Fibroblast of lung (primary cell): ENCODE results near the gene PTPN23. TPM values are rescaled to one million over a fixed set of nuclear protein-coding genes. Genes with fewer than 3 reads are reported as not detected.

Source experiments
- DNase-seq, 2 donors: peaks; one replicate each; pipeline versions ENCODE4 v3.0.0 to v3.0.0-alpha.2; 2010; ENCODE audit warnings: low read depth in 2 of 2
- H2AFZ ChIP-seq: 2 replicates; pipeline ENCODE4 v1.5.1; 2012; ENCODE audit warnings: low read length, control low read depth, inconsistent platforms
- H3K27ac ChIP-seq: 2 replicates; pipeline ENCODE4 v1.5.1; 2011; ENCODE audit warnings: low read length, control low read depth; ENCODE audit not compliant: insufficient read depth
- H3K27me3 ChIP-seq: 2 replicates; pipeline ENCODE4 v1.5.1; 2011; ENCODE audit warnings: mild to moderate bottlenecking, low read length; ENCODE audit not compliant: control insufficient read depth, insufficient read depth
- H3K36me3 ChIP-seq: 2 replicates; pipeline ENCODE4 v1.5.1; 2011; ENCODE audit warnings: low read length; ENCODE audit not compliant: control insufficient read depth, insufficient read depth
- H3K4me1 ChIP-seq: 2 replicates; pipeline ENCODE4 v1.5.1; 2011; ENCODE audit warnings: low read length; ENCODE audit not compliant: control insufficient read depth, insufficient read depth; ENCODE audit errors: extremely low read depth
- H3K4me2 ChIP-seq: 2 replicates; pipeline ENCODE4 v1.5.1; 2011; ENCODE audit warnings: low read length, control low read depth; ENCODE audit not compliant: insufficient read depth; ENCODE audit errors: extremely low read depth
- H3K4me3 ChIP-seq, 4 experiments: fragments of 200-600 bp in 1 of 4; sonication (generic) in 1 of 4; replicated peaks in 1 of 4; 2 replicates each; pipeline ENCODE4 v1.5.1; 2011 to 2016; ENCODE audit warnings: low read length in 4 of 4, low read depth in 3 of 4, mild to moderate bottlenecking in 3 of 4, control low read depth in 2 of 4, inconsistent platforms in 1 of 4, mixed read lengths in 1 of 4; ENCODE audit not compliant: insufficient read depth in 1 of 4; ENCODE audit errors: control extremely low read depth in 1 of 4
- H3K79me2 ChIP-seq: 2 replicates; pipeline ENCODE4 v1.5.1; 2012; ENCODE audit warnings: mild to moderate bottlenecking, low read length, inconsistent platforms; ENCODE audit not compliant: control insufficient read depth, insufficient read depth
- H3K9ac ChIP-seq: 2 replicates; pipeline ENCODE4 v1.5.1; 2011; ENCODE audit warnings: mild to moderate bottlenecking, low read length, control low read depth; ENCODE audit not compliant: insufficient read depth
- H3K9me3 ChIP-seq: 2 replicates; pipeline ENCODE4 v1.5.1; 2012; ENCODE audit warnings: low read depth, low read length; ENCODE audit not compliant: control insufficient read depth, insufficient read depth
- H4K20me1 ChIP-seq: 2 replicates; pipeline ENCODE4 v1.5.1; 2011; ENCODE audit warnings: low read length; ENCODE audit not compliant: control insufficient read depth, insufficient read depth; ENCODE audit errors: extremely low read depth
- EZH2 ChIP-seq: IDR thresholded peaks from 2 replicates; pipeline ENCODE4 v1.5.1; 2012; ENCODE audit warnings: low read length, control low read depth, mild to moderate bottlenecking; ENCODE audit errors: missing control alignments
- polyA plus RNA-seq, 2 donors: library from polyadenylated mRNA; depleted of rRNA in 1 of 2; stranded (reverse) in 1 of 2; unstranded in 1 of 2; fragments of >200 nt; gene quantifications; 2 replicates each; pipeline ENCODE4 v1.2.1, GENCODE V29; 2011 to 2012; ENCODE audit warnings: missing spikeins in 1 of 2
- total RNA-seq: library from RNA; depleted of rRNA; stranded (reverse); fragments of >200 nt; gene quantifications from 2 replicates; pipeline ENCODE4 v1.2.1, GENCODE V29; 2014
- TF ChIP-seq, protein P1 (sequence below), 2 donors: IDR thresholded peaks in 1 of 2; conservative IDR thresholded peaks in 1 of 2; 1 replicate in 1 of 2; 2 replicates in 1 of 2; pipeline ENCODE4 v1.5.1; 2011 to 2012; ENCODE audit warnings: low read length in 2 of 2, control low read depth in 1 of 2, inconsistent platforms in 1 of 2, low read depth in 1 of 2, mild to moderate bottlenecking in 1 of 2

PTPN23 gene
- total and polyA plus RNA-seq, 2 donors (not counting 1 experiment from before 2014, with no cell fraction given): 1.5 to 19.7 TPM

DNA sequence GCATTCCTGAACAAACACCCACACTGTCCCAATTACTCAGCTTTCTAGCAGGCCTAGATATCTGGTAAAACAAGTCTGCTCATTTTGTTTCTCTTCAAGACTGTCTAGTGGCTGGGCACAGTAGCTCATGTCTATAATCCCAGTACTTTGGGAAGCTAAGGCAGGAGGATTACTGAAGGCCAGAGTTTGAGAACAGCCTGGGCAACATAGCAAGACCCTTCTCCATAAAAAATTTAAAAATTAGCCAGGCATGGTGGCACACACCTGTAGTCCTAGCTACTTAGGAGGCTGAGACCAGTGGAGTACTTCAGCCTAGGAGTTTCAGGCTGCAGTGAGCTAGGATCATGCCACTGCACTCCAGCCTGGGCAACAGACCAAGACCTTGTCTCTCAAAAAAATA is 6.2 kb upstream of the PTPN23 start:
- DNase-seq: no peak
- H3K9me3 ChIP-seq: no peaks in the 10 kb centered on the region
- H3K27me3 ChIP-seq: no peaks in the 10 kb centered on the region
- no peaks in the 10 kb centered on the region for H3K36me3 ChIP-seq
- no peaks in the 10 kb centered on the region for H4K20me1 ChIP-seq
- H2AFZ ChIP-seq: no peak overlapping the region
- H3K9ac ChIP-seq: no peak overlapping the region
- H3K27ac ChIP-seq: no peak overlapping the region
- no peak overlapping the region for H3K4me3 ChIP-seq
- peaks cover 2% of the 10 kb centered on the region for H3K4me1 ChIP-seq
- no peak overlapping the region for H3K4me2 ChIP-seq
- peaks cover 2% of the 10 kb centered on the region for H3K79me2 ChIP-seq
- TF ChIP-seq, protein P1, sequence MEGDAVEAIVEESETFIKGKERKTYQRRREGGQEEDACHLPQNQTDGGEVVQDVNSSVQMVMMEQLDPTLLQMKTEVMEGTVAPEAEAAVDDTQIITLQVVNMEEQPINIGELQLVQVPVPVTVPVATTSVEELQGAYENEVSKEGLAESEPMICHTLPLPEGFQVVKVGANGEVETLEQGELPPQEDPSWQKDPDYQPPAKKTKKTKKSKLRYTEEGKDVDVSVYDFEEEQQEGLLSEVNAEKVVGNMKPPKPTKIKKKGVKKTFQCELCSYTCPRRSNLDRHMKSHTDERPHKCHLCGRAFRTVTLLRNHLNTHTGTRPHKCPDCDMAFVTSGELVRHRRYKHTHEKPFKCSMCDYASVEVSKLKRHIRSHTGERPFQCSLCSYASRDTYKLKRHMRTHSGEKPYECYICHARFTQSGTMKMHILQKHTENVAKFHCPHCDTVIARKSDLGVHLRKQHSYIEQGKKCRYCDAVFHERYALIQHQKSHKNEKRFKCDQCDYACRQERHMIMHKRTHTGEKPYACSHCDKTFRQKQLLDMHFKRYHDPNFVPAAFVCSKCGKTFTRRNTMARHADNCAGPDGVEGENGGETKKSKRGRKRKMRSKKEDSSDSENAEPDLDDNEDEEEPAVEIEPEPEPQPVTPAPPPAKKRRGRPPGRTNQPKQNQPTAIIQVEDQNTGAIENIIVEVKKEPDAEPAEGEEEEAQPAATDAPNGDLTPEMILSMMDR (conservative IDR thresholded peaks at IDR 0.05 in 1 of 2, IDR thresholded peaks at IDR 0.05 in 1 of 2; ENCODE audit: low read depth in 1 of 2, low read length in 2 of 2): no peak
- no peak for TF ChIP-seq EZH2

DNA sequence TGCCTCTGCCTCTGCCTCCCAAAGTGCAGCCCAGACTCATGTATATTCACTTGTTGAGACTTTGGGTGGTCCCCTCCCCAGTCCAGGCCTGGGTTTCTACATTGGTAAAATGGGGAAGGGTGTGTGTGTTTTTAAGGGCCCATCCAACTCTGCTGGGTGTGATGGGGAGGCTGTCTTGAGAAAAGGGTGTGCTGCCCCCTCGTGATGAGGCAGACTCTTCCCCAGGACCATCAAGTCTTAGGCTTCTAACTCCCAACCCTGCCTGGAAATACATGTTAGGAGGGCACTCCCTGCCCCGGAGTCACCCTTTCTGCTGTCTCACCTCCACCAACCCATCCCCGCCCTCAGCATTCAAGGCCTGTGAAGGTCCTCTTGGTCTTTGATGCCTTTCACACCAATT is 4.4 kb upstream of the PTPN23 start:
- TF ChIP-seq, protein P1 (conservative IDR thresholded peaks at IDR 0.05 in 1 of 2, IDR thresholded peaks at IDR 0.05 in 1 of 2; ENCODE audit: low read depth in 1 of 2, low read length in 2 of 2): no peak
- TF ChIP-seq EZH2: no peak
- peaks cover 8% of the 10 kb centered on the region for H3K79me2 ChIP-seq
- H3K4me1 ChIP-seq: peaks cover 3% of the 10 kb centered on the region
- no peaks in the 10 kb centered on the region for H3K27me3 ChIP-seq
- no peak overlapping the region for H3K4me3 ChIP-seq
- no peak overlapping the region for H3K4me2 ChIP-seq
- H4K20me1 ChIP-seq: no peaks in the 10 kb centered on the region
- no peak overlapping the region for H2AFZ ChIP-seq
- H3K9me3 ChIP-seq: no peaks in the 10 kb centered on the region
- DNase-seq: no peak
- H3K9ac ChIP-seq: no peak overlapping the region
- H3K36me3 ChIP-seq: no peaks in the 10 kb centered on the region
- no peak overlapping the region for H3K27ac ChIP-seq

GRCh38 chr3:47377186-47377585 is 3.6 kb upstream of the PTPN23 start:
- no peak for DNase-seq
- H2AFZ ChIP-seq: no peak overlapping the region
- H3K4me3 ChIP-seq: no peak overlapping the region
- H3K9me3 ChIP-seq: no peaks in the 10 kb centered on the region
- peaks cover 3% of the 10 kb centered on the region for H3K4me1 ChIP-seq
- no peak overlapping the region for H3K27ac ChIP-seq
- H4K20me1 ChIP-seq: no peaks in the 10 kb centered on the region
- H3K4me2 ChIP-seq: no peak overlapping the region
- no peaks in the 10 kb centered on the region for H3K27me3 ChIP-seq
- no peaks in the 10 kb centered on the region for H3K36me3 ChIP-seq
- H3K9ac ChIP-seq: no peak overlapping the region
- no peak for TF ChIP-seq EZH2
- TF ChIP-seq, protein P1 (conservative IDR thresholded peaks at IDR 0.05 in 1 of 2, IDR thresholded peaks at IDR 0.05 in 1 of 2; ENCODE audit: low read depth in 1 of 2, low read length in 2 of 2): no peak
- peaks cover 15% of the 10 kb centered on the region for H3K79me2 ChIP-seq
